Femur (tissue), 1 donor: ENCODE data around the gene CPN2.

Source experiments
- DNase-seq: peaks from one replicate; pipeline ENCODE4 v3.0.0-alpha.2; 2017

CPN2 gene

GRCh38 chr3:194380326-194380725, 29.2 kb upstream of the CPN2 start:
- DNase-seq = no peak

GRCh38 chr3:194379651-194380050, 28.5 kb upstream of the CPN2 start:
- no peak for DNase-seq

GRCh38 chr3:194379231-194379630, 28.1 kb upstream of the CPN2 start:
- DNase-seq = no peak

GRCh38 chr3:194377708-194378107, 26.6 kb upstream of the CPN2 start:
- DNase-seq = no peak

- DNase-seq = no peak
These were observed 25.1 kb upstream of the CPN2 start for GRCh38 chr3:194376241-194376560.

- no peak for DNase-seq
These were observed 24.5 kb upstream of the CPN2 start for GRCh38 chr3:194375473-194376240.

GRCh38 chr3:194374935-194375334, 23.8 kb upstream of the CPN2 start:
- no peak for DNase-seq

GRCh38 chr3:194373899-194374298, 22.8 kb upstream of the CPN2 start:
- DNase-seq = no peak

- no peak for DNase-seq
These were observed 21.9 kb upstream of the CPN2 start for GRCh38 chr3:194373028-194373427.

- DNase-seq = no peak
These were observed 19.6 kb upstream of the CPN2 start for GRCh38 chr3:194370753-194371152.

GRCh38 chr3:194369522-194370279, 18.6 kb upstream of the CPN2 start, which contains the start of gene LRRC15:
Gene LRRC15, minus strand, starts transcription at chr3:194369743. Its CDS starts 8,700 bp downstream, at chr3:194361043.
- DNase-seq = peak; percentile 60

- no peak for DNase-seq
These were observed 17.8 kb upstream of the CPN2 start for GRCh38 chr3:194368918-194369317.

- peak; percentile 76 for DNase-seq
These were observed 17.1 kb upstream of the CPN2 start for GRCh38 chr3:194367992-194368841.

GRCh38 chr3:194365978-194366490, 14.9 kb upstream of the CPN2 start:
- DNase-seq = no peak

- no peak for DNase-seq
These were observed 14.4 kb upstream of the CPN2 start for GRCh38 chr3:194365526-194365925.

GRCh38 chr3:194364652-194365434, 13.7 kb upstream of the CPN2 start:
- DNase-seq = peak; percentile 87

- no peak for DNase-seq
These were observed 13.2 kb upstream of the CPN2 start for GRCh38 chr3:194364314-194364651.

- DNase-seq = no peak
These were observed 9.4 kb upstream of the CPN2 start for GRCh38 chr3:194360568-194360967.

GRCh38 chr3:194357681-194358080, 6.6 kb upstream of the CPN2 start:
- no peak for DNase-seq

- DNase-seq = peak; percentile 53
These were observed 4.3 kb upstream of the CPN2 start for GRCh38 chr3:194355379-194355778.

GRCh38 chr3:194354315-194354714, 3.2 kb upstream of the CPN2 start:
- no peak for DNase-seq

- no peak for DNase-seq
These were observed 1.6 kb upstream of the CPN2 start for GRCh38 chr3:194352667-194353246.
